H1 (cell line): ENCODE measurements around the gene HS6ST2. TPM values are rescaled to one million over a fixed set of nuclear protein-coding genes. Genes with fewer than 3 reads are reported as not detected.

Experiments used
- CTCF ChIA-PET: fragments of 300-600 bp; sonication (Branson Sonifier 250); formaldehyde crosslinking; loops from one replicate; lab custom pipeline; 2021; ENCODE audit not compliant: partially characterized antibody; lab: Charles Lee
- POLR2A ChIA-PET: fragments of 300-600 bp; sonication (Branson Sonifier 250); formaldehyde crosslinking; loops from one replicate; lab custom pipeline; 2021; ENCODE audit warnings: inconsistent platforms; ENCODE audit not compliant: partially characterized antibody; lab: Charles Lee
- DNase-seq, 2 experiments: peaks; one replicate each; pipeline versions ENCODE4 v3.0.0 to v3.0.0-alpha.2; 2010 to 2022; ENCODE audit warnings: low spot score in 2 of 2, low read depth in 1 of 2, mixed read lengths in 1 of 2
- FAIRE-seq: peaks from 2 replicates; lab custom pipeline; 2011; peaks lifted over from hg19 to GRCh38; lab: Jason Lieb, UNC
- H2AFZ ChIP-seq: 2 replicates; pipeline ENCODE4 v1.8.1; 2012; ENCODE audit warnings: low read length, inconsistent platforms
- H2AK5ac ChIP-seq: 2 replicates; pipeline ENCODE4 v1.6.1; 2013; ENCODE audit warnings: low read depth, low read length
- H2BK120ac ChIP-seq: replicated peaks from 2 replicates; pipeline ENCODE3; 2013; ENCODE audit warnings: low read depth, low read length, inconsistent platforms
- H2BK12ac ChIP-seq: 2 replicates; pipeline ENCODE4 v1.6.1; 2013; ENCODE audit warnings: low read depth, low read length
- H2BK15ac ChIP-seq: 2 replicates; pipeline ENCODE4 v1.6.1; 2013; ENCODE audit warnings: low read length
- H2BK20ac ChIP-seq: 2 replicates; pipeline ENCODE4 v1.6.1; 2013; ENCODE audit warnings: low read length
- H2BK5ac ChIP-seq: 2 replicates; pipeline ENCODE4 v1.6.1; 2013; ENCODE audit warnings: low read depth, low read length
- H3K14ac ChIP-seq: 2 replicates; pipeline ENCODE4 v1.6.1; 2013; ENCODE audit warnings: inconsistent platforms; ENCODE audit not compliant: insufficient read length
- H3K18ac ChIP-seq: 2 replicates; pipeline ENCODE4 v1.6.1; 2013; ENCODE audit warnings: low read length; ENCODE audit errors: extremely low read depth
- H3K23ac ChIP-seq: 2 replicates; pipeline ENCODE4 v1.6.1; 2013; ENCODE audit warnings: inconsistent platforms; ENCODE audit not compliant: insufficient read length
- H3K23me2 ChIP-seq: 2 replicates; pipeline ENCODE4 v1.6.1; 2013; ENCODE audit warnings: low read depth, low read length
- H3K27ac ChIP-seq: 2 replicates; pipeline ENCODE4 v1.6.1; 2011; ENCODE audit warnings: low read depth, low read length, inconsistent platforms
- H3K27me3 ChIP-seq, 4 experiments: replicated peaks in 1 of 4; 1 replicate in 1 of 4; 2 replicates in 3 of 4; pipeline versions ENCODE4 v1.6.1 to v1.8.1; 2011 to 2013; ENCODE audit warnings: low read length in 3 of 4, mild to moderate bottlenecking in 3 of 4, inconsistent platforms in 2 of 4, mixed read lengths in 2 of 4, moderate library complexity in 1 of 4; ENCODE audit not compliant: control insufficient read depth in 3 of 4, insufficient read depth in 3 of 4; ENCODE audit errors: extremely low read depth in 1 of 4
- H3K36me3 ChIP-seq, 4 experiments: 2 replicates each; pipeline versions ENCODE4 v1.6.1 to v1.8.1; 2011 to 2013; ENCODE audit warnings: mild to moderate bottlenecking in 4 of 4, low read length in 3 of 4, moderate library complexity in 2 of 4, control low read depth in 1 of 4, inconsistent platforms in 1 of 4; ENCODE audit not compliant: insufficient read depth in 4 of 4, control insufficient read depth in 2 of 4
- H3K4ac ChIP-seq: replicated peaks from 2 replicates; pipeline ENCODE3; 2013; ENCODE audit warnings: low read length, low read depth, mixed read lengths, inconsistent platforms; ENCODE audit not compliant: insufficient read length
- H3K4me1 ChIP-seq, 4 experiments: replicated peaks in 1 of 4; 1 replicate in 1 of 4; 2 replicates in 3 of 4; pipeline versions ENCODE4 v1.6.1 to v1.8.1; 2011 to 2013; ENCODE audit warnings: low read length in 3 of 4, inconsistent platforms in 2 of 4, mixed read lengths in 1 of 4; ENCODE audit not compliant: insufficient read depth in 4 of 4, control insufficient read depth in 3 of 4
- H3K4me2 ChIP-seq, 2 experiments: 2 replicates each; pipeline versions ENCODE4 v1.6.1 to v1.8.1; 2011 to 2013; ENCODE audit warnings: low read depth in 2 of 2, low read length in 2 of 2, control low read depth in 1 of 2, inconsistent platforms in 1 of 2, mild to moderate bottlenecking in 1 of 2; ENCODE audit not compliant: insufficient read depth in 1 of 2
- H3K4me3 ChIP-seq, 4 experiments: fragments of 200-600, 300-600 bp in 1 of 4; sonication (generic), shearing (Covaris generic), sonication (Bioruptor Twin) in 1 of 4; 2 replicates each; pipeline versions ENCODE4 v1.5.1 to v1.8.1; 2011 to 2016; ENCODE audit warnings: low read length in 4 of 4, low read depth in 3 of 4, control low read depth in 2 of 4, inconsistent platforms in 2 of 4, mild to moderate bottlenecking in 2 of 4, mixed read lengths in 1 of 4, moderate library complexity in 1 of 4; ENCODE audit not compliant: insufficient read depth in 2 of 4; ENCODE audit errors: extremely low read depth in 1 of 4
- H3K56ac ChIP-seq: replicated peaks from 2 replicates; pipeline ENCODE3; 2013; ENCODE audit warnings: low read depth, mild to moderate bottlenecking, mixed read lengths, low read length, inconsistent platforms; ENCODE audit not compliant: insufficient read length
- H3K79me1 ChIP-seq: 2 replicates; pipeline ENCODE4 v1.6.1; 2013; ENCODE audit warnings: low read depth, low read length, control low read depth
- H3K79me2 ChIP-seq, 2 experiments: 2 replicates each; pipeline versions ENCODE4 v1.6.1 to v1.8.1; 2012 to 2013; ENCODE audit warnings: low read length in 2 of 2, mild to moderate bottlenecking in 2 of 2, inconsistent platforms in 1 of 2; ENCODE audit not compliant: insufficient read depth in 2 of 2, control insufficient read depth in 1 of 2
- H3K9ac ChIP-seq, 4 experiments: replicated peaks in 1 of 4; 1 replicate in 1 of 4; 2 replicates in 3 of 4; pipeline versions ENCODE4 v1.6.1 to v1.8.1; 2011 to 2013; ENCODE audit warnings: low read depth in 3 of 4, low read length in 3 of 4, control low read depth in 2 of 4, mild to moderate bottlenecking in 2 of 4, moderate library complexity in 2 of 4, inconsistent platforms in 1 of 4; ENCODE audit errors: extremely low read depth in 1 of 4
- H3K9me3 ChIP-seq, 2 experiments: 2 replicates each; pipeline versions ENCODE4 v1.6.1 to v1.8.1; 2012 to 2013; ENCODE audit warnings: mild to moderate bottlenecking in 2 of 2, moderate library complexity in 2 of 2, control low read depth in 1 of 2, inconsistent platforms in 1 of 2, low read depth in 1 of 2, low read length in 1 of 2, mixed read lengths in 1 of 2; ENCODE audit not compliant: insufficient read depth in 2 of 2
- H4K20me1 ChIP-seq, 2 experiments: replicated peaks in 1 of 2; 2 replicates each; pipeline versions ENCODE3 to v1.8.1; 2011 to 2013; ENCODE audit warnings: inconsistent platforms in 2 of 2, low read length in 2 of 2, mild to moderate bottlenecking in 1 of 2; ENCODE audit not compliant: insufficient read depth in 2 of 2, control insufficient read depth in 1 of 2
- H4K5ac ChIP-seq: 2 replicates; pipeline ENCODE4 v1.6.1; 2013; ENCODE audit warnings: low read length, low read depth, mixed read lengths, inconsistent platforms; ENCODE audit not compliant: insufficient read length
- H4K8ac ChIP-seq: 2 replicates; pipeline ENCODE4 v1.8.0; 2013; ENCODE audit warnings: mild to moderate bottlenecking, moderate library complexity, low read length, inconsistent platforms; ENCODE audit not compliant: insufficient read depth; ENCODE audit errors: extremely low read depth
- H4K91ac ChIP-seq: replicated peaks from 2 replicates; pipeline ENCODE3; 2013; ENCODE audit warnings: low read length, mixed read lengths, inconsistent platforms; ENCODE audit not compliant: insufficient read length
- CREB1 ChIP-seq: IDR thresholded peaks from 2 replicates; pipeline ENCODE4 v1.6.1; 2012; ENCODE audit warnings: inconsistent platforms
- CTCF ChIP-seq, 3 experiments: IDR thresholded peaks; 1 replicate in 2 of 3; 2 replicates in 1 of 3; pipeline versions ENCODE4 v1.5.1 to v1.6.1; 2011; ENCODE audit warnings: low read length in 3 of 3, mild to moderate bottlenecking in 3 of 3, inconsistent platforms in 2 of 3, low read depth in 1 of 3, moderate library complexity in 1 of 3; ENCODE audit not compliant: insufficient read depth in 1 of 3; ENCODE audit errors: control extremely low read depth in 1 of 3
- PHF8 ChIP-seq: fragments of 200-600 bp; sonication (generic); conservative IDR thresholded peaks from 2 replicates; pipeline ENCODE4 v1.7.1; 2012; ENCODE audit warnings: low read depth, mild to moderate bottlenecking, inconsistent platforms, low read length, moderate library complexity
- RAD21 ChIP-seq, 2 experiments: IDR thresholded peaks in 1 of 2; conservative IDR thresholded peaks in 1 of 2; 2 replicates each; pipeline ENCODE4 v1.6.1; 2011; ENCODE audit warnings: low read depth in 2 of 2, low read length in 2 of 2, improper control_type of control experiment in 1 of 2, inconsistent platforms in 1 of 2, mild to moderate bottlenecking in 1 of 2, moderate library complexity in 1 of 2
- WGBS, 2 experiments: shearing (Covaris generic) in 1 of 2; methylation state at CpG; one replicate each; pipeline versions ENCODE4 v1.1.6 to v1.1.7; 2013 to 2015; ENCODE audit warnings: low lambda C conversion rate in 2 of 2, mixed read lengths in 2 of 2, inconsistent platforms in 1 of 2, low coverage in 1 of 2, missing lambda C conversion rate in 1 of 2; ENCODE audit not compliant: insufficient replicate concordance in 2 of 2, insufficient coverage in 1 of 2, insufficient read length in 1 of 2; ENCODE audit errors: extremely low coverage in 1 of 2, missing lambda C conversion rate in 1 of 2; 5-methylcytosine and 5-hydroxymethylcytosine counted together
- polyA plus RNA-seq, 7 experiments: library from polyadenylated mRNA; depleted of rRNA in 3 of 7; stranded (reverse) in 5 of 7; unstranded in 2 of 7; fragments of >200 nt in 5 of 7; fragments of 200-250 nt in 2 of 7; gene quantifications; 1 replicate in 5 of 7; 2 replicates in 1 of 7; 4 replicates in 1 of 7; pipeline versions ENCODE4 v1.2.1 to v1.2.3, GENCODE V29; 2011 to 2013; ENCODE audit warnings: missing spikeins in 2 of 7, mixed read lengths in 2 of 7
- total RNA-seq: library from RNA; stranded (reverse); fragmentation: NEBNext Ultra II Directional; extraction: Animal tissue kit (Norgen Biotek cat#: 25700); gene quantifications from 2 replicates; pipeline ENCODE4 v1.2.1, GENCODE V29; 2021

Gene HS6ST2
- total and polyA plus RNA-seq, 2 of the 8 experiments (the other 6 are each of a cell fraction or from before 2014, with no cell fraction given) = 3.9 TPM

- no peak overlapping the region for H3K4ac ChIP-seq
- H3K4me2 ChIP-seq = no peak overlapping the region
- no peak overlapping the region for H3K18ac ChIP-seq
- H3K36me3 ChIP-seq = no peaks in the 10 kb centered on the region
- no peak overlapping the region for H2BK15ac ChIP-seq
- no peak overlapping the region for H3K4me3 ChIP-seq
- H2BK5ac ChIP-seq = no peak overlapping the region
- CTCF ChIA-PET = interaction anchor here (0.6 to 2.4 kb wide), 13 partner anchors 8 to 203 kb away, joined by 3 to 15 read pairs (median 4); partner anchors contain the start of gene HS6ST2
- no peak overlapping the region for H2BK12ac ChIP-seq
- no peak overlapping the region for H2BK120ac ChIP-seq
- H2AFZ ChIP-seq = no peak overlapping the region
- FAIRE-seq (peak; percentile 88), DNase-seq (no peak)
- no peak overlapping the region for H3K14ac ChIP-seq
- H3K27me3 ChIP-seq = no peaks in the 10 kb centered on the region
- H3K23ac ChIP-seq = no peak overlapping the region
- H4K8ac ChIP-seq = no peak overlapping the region
- 78% methylated on average over 4 of the region's 4 CpGs; no CpG with 5 or more reads in 1 of the 2 experiments for WGBS, 2 experiments
- H3K9ac ChIP-seq = no peak overlapping the region
- no peak overlapping the region for H4K5ac ChIP-seq
- H3K23me2 ChIP-seq = no peaks in the 10 kb centered on the region
- H3K4me1 ChIP-seq = 0 out of 7 replicates have a peak, but pooled peaks cover 0 to 2% (median 0%) of the 10 kb centered on the region in 4 experiments
- no peaks in the 10 kb centered on the region for H3K79me1 ChIP-seq
- H3K56ac ChIP-seq = no peak overlapping the region
- POLR2A ChIA-PET = no interaction called here
- no peaks in the 10 kb centered on the region for H3K9me3 ChIP-seq
- no peaks in the 10 kb centered on the region for H4K20me1 ChIP-seq
- H3K79me2 ChIP-seq = no peaks in the 10 kb centered on the region
- no peak overlapping the region for H3K27ac ChIP-seq
- no peak overlapping the region for H2AK5ac ChIP-seq
- no peak overlapping the region for H2BK20ac ChIP-seq
- no peak for TF ChIP-seq CREB1
- TF ChIP-seq RAD21 (IDR thresholded peaks at IDR 0.05 in 1 of 2, conservative IDR thresholded peaks at IDR 0.05 in 1 of 2; ENCODE audit: low read depth in 2 of 2, low read length in 2 of 2) = peak; percentile 22 to 42; a peak in 3 of 4 replicates
- peak in 2 of 3 experiments; percentile 14 to 46; a peak in 2 of 4 replicates for TF ChIP-seq CTCF (IDR thresholded peaks at IDR 0.05; ENCODE audit: control extremely low read depth in 1 of 3, insufficient read depth in 1 of 3, low read depth in 1 of 3, low read length in 3 of 3)
- TF ChIP-seq PHF8 = no peak
- no peak overlapping the region for H4K91ac ChIP-seq
Measured at GRCh38 chrX:132940727-132941327, 17.6 kb downstream of the HS6ST2 start.
